HepG2 (cell line): Measurements from ENCODE around the gene ROMO1. TPM values are rescaled to one million over a fixed set of nuclear protein-coding genes. Genes with fewer than 3 reads are reported as not detected.

ENCODE experiments used
- AGO2 ChIP-seq: fragments of 200-400 bp; formaldehyde crosslinking; optimal IDR thresholded peaks from 2 replicates; pipeline ENCODE3; 2017; ENCODE audit warnings: mild to moderate bottlenecking, low read depth, low read length, moderate library complexity
- CSRNP1 ChIP-seq: sonication (generic); formaldehyde crosslinking; IDR thresholded peaks from 2 replicates; pipeline ENCODE4 v1.8.1; 2023; ENCODE audit warnings: mild to moderate bottlenecking, missing genetic modification reagents
- FOXC1 ChIP-seq: sonication (generic); formaldehyde crosslinking; IDR thresholded peaks from 2 replicates; pipeline ENCODE4 v1.8.0; 2022; ENCODE audit warnings: mild to moderate bottlenecking, missing genetic modification reagents, borderline replicate concordance
- PAF1 ChIP-seq: IDR thresholded peaks from 2 replicates; pipeline ENCODE4 v1.6.1; 2016; ENCODE audit warnings: missing genetic modification reagents, missing compliant biosample characterization
- PHF8 ChIP-seq: sonication (generic); formaldehyde crosslinking; IDR thresholded peaks from 2 replicates; pipeline ENCODE4 v1.5.0; 2020; ENCODE audit warnings: missing genetic modification reagents
- PLSCR1 ChIP-seq: sonication (generic); formaldehyde crosslinking; IDR thresholded peaks from 2 replicates; pipeline ENCODE4 v1.5.0; 2020; ENCODE audit warnings: missing genetic modification reagents, mild to moderate bottlenecking, borderline replicate concordance
- SMAD1 ChIP-seq: sonication (generic); formaldehyde crosslinking; IDR thresholded peaks from 2 replicates; pipeline ENCODE4 v1.4.0; 2020; ENCODE audit warnings: missing genetic modification reagents, low read depth, mild to moderate bottlenecking, borderline replicate concordance
- TCF12 ChIP-seq, 2 experiments: fragments of 450-650 bp in 1 of 2; sonication (generic) in 1 of 2; formaldehyde crosslinking in 1 of 2; IDR thresholded peaks; 2 replicates each; pipeline versions ENCODE4 v1.6.1 to v1.8.0; 2017 to 2022; ENCODE audit warnings: antibody characterized with exemption in 1 of 2, mild to moderate bottlenecking in 1 of 2, missing genetic modification reagents in 1 of 2, moderate library complexity in 1 of 2
- ZC3H4 ChIP-seq: sonication (generic); formaldehyde crosslinking; IDR thresholded peaks from 2 replicates; pipeline ENCODE4 v1.4.0; 2020; ENCODE audit warnings: missing genetic modification reagents, borderline replicate concordance
- ZNF280D ChIP-seq: sonication (generic); formaldehyde crosslinking; IDR thresholded peaks from 2 replicates; pipeline ENCODE4 v1.5.1; 2020; ENCODE audit warnings: mild to moderate bottlenecking, missing genetic modification reagents
- ZNF496 ChIP-seq: sonication (generic); formaldehyde crosslinking; IDR thresholded peaks from 2 replicates; pipeline ENCODE4 v1.8.1; 2023; ENCODE audit warnings: mild to moderate bottlenecking, moderate library complexity, missing genetic modification reagents; ENCODE audit not compliant: insufficient replicate concordance
- ZNF503 ChIP-seq: sonication (generic); formaldehyde crosslinking; IDR thresholded peaks from 2 replicates; pipeline ENCODE4 v1.4.0; 2020; ENCODE audit warnings: missing genetic modification reagents
- ZNF687 ChIP-seq: sonication (generic); formaldehyde crosslinking; IDR thresholded peaks from 2 replicates; pipeline ENCODE4 v1.5.1; 2020; ENCODE audit warnings: mild to moderate bottlenecking, missing genetic modification reagents, moderate library complexity
- ZSCAN20 ChIP-seq: sonication (generic); formaldehyde crosslinking; IDR thresholded peaks from 2 replicates; pipeline ENCODE4 v1.4.0; 2020; ENCODE audit warnings: missing genetic modification reagents, mild to moderate bottlenecking, borderline replicate concordance
- polyA plus RNA-seq, 8 experiments: library from polyadenylated mRNA; depleted of rRNA in 3 of 8; stranded (reverse) in 7 of 8; unstranded in 1 of 8; fragments of >200 nt; fragmentation: Illumina TruSeq in 4 of 8; extraction: Trizol in 4 of 8; gene quantifications; 2 replicates each; pipeline versions ENCODE4 v1.2.1 to v1.2.3, GENCODE V29; 2011 to 2016; ENCODE audit warnings: low read depth in 4 of 8, missing spikeins in 1 of 8, mixed read lengths in 1 of 8; ENCODE audit not compliant: insufficient read depth in 1 of 8
- total RNA-seq, 5 experiments: library from RNA; depleted of rRNA; stranded (reverse); fragments of >200 nt; fragmentation: Illumina TruSeq; extraction: Trizol; gene quantifications; 2 replicates each; pipeline ENCODE4 v1.2.3, GENCODE V29; 2016; ENCODE audit warnings: low read depth in 1 of 5

The ROMO1 gene
- total and polyA plus RNA-seq, 2 of the 13 experiments (the other 11 are each of a cell fraction or from before 2014, with no cell fraction given) = 636 to 755 TPM

GRCh38 chr20:35702051-35702823 lies 3.0 kb downstream of the ROMO1 start (continued):
- TF ChIP-seq ZNF503 (CRISPR knock-in tag) = 0 out of 2 replicates have a peak, but pooled peaks have one; percentile 25
- peak; percentile 61 for TF ChIP-seq ZNF280D (CRISPR knock-in tag)
- no peak for TF ChIP-seq SMAD1 (CRISPR knock-in tag)
- no peak for TF ChIP-seq PLSCR1 (CRISPR knock-in tag)
- TF ChIP-seq ZC3H4 (CRISPR knock-in tag) = peak; percentile 93; the same call in 1 of the 2 replicates
- no peak for TF ChIP-seq TCF12 (IDR thresholded peaks at IDR 0.05)
- TF ChIP-seq TCF12 (CRISPR knock-in tag; IDR thresholded peaks at IDR 0.05) = no peak
- TF ChIP-seq CSRNP1 (CRISPR knock-in tag) = 0 out of 2 replicates have a peak, but pooled peaks have one; percentile 37
- TF ChIP-seq AGO2 = peak; percentile 70
- TF ChIP-seq ZSCAN20 (CRISPR knock-in tag) = peak; percentile 31; the same call in 1 of the 2 replicates
- peak; percentile 37; the same call in 1 of the 2 replicates for TF ChIP-seq ZNF687 (CRISPR knock-in tag)
- TF ChIP-seq FOXC1 = 0 out of 2 replicates have a peak, but pooled peaks have one; percentile 34
- no peak for TF ChIP-seq ZNF496 (CRISPR knock-in tag)
- TF ChIP-seq PHF8 (CRISPR knock-in tag) = peak; percentile 8; the same call in 1 of the 2 replicates
- TF ChIP-seq PAF1 (CRISPR knock-in tag) = peak; percentile 6; the same call in 1 of the 2 replicates
